NCI-H2196 (cell line): ENCODE results near the gene IQSEC1.
A peak's percentile ranks its signal among the peaks of the same experiment; 100 is the strongest.

ENCODE experiments used
- DNase-seq: peaks from one replicate; lab custom pipeline; 2025; ENCODE audit not compliant: unreplicated experiment; lab: John Stamatoyannopoulos, UW

IQSEC1 gene

DNA sequence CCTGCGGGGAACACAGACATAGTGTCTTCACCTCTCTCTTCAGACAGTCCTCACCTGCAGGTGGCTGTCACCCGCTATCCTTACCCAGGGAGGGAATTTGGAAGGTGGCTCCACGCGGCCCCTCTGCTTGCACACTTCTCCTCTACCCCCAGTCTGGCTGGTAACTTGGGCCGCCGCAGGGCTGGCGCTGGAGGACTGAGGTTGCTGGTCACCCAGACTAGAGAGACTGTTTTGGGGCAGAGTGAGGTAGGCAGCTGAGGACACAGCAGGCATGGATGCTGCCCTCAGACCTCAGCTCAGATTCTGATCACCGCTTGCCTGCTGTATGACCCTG, 12.6 kb upstream of the IQSEC1 start:
- DNase-seq: no peak

GRCh38 chr3:13085081-13085845, 12.0 kb upstream of the IQSEC1 start:
- DNase-seq: no peak

- DNase-seq: no peak
Observed at GRCh38 chr3:13083898-13084297, 10.7 kb upstream of the IQSEC1 start.

GRCh38 chr3:13083254-13083653, 10.0 kb upstream of the IQSEC1 start:
- DNase-seq: no peak

DNA sequence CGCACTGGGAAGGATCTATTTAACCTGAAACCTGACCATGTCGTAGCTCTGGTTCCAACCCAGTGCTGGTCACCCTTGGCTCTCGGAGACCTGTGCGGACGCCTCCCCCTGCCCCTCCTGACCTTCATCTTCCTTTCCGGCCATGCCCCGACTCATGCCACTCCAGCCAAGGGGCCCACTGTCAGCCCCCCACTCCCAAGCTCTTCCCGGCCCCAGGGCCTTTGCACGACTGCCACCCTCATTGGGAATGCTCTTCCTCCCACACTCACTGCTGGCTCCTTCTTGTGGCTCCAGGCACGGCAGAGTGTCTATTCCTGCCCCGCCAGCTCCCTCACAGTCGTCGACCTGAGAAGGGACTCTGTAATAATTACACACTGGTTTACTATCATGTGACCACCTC, 9.4 kb upstream of the IQSEC1 start:
- DNase-seq: no peak

DNA sequence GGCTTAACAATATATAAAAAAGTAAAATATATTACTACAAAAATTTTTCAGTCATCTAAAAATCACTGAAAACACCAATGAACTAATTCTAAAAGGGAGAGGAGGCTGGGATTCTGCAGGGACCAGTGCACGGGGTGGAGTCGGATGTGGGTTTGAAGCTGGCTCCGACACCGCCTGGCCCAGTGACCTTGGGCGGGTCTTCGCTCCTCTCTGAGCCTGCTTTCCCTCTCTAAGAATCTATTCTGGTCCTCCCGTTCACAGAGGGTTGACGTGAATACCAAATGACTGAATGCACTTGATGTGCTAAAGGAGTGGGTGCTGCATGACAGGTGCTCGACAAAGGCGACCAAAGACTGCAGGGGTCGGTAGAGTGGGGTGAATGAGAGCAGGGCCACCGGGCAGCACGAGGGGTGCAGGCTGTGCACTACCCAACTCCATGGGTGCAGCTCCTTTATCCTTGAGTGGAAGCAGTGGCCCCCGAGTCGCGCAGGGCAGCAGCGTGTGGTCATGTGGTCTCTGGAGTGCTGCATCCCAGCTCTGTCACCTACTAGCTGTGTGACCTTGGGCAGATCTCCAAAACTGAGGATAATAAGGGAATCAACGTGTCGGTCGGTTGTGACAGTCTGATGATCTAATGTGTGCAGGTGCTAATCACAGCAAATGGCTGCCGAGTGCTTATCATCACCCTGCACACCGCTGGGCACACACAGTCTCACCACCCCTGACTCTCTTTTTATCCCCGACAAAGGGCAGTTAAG, 8.6 kb upstream of the IQSEC1 start:
- no peak for DNase-seq

GRCh38 chr3:13080591-13080990, 7.4 kb upstream of the IQSEC1 start:
- DNase-seq: no peak

- no peak for DNase-seq
Observed at GRCh38 chr3:13080026-13080425, 6.8 kb upstream of the IQSEC1 start.

DNA sequence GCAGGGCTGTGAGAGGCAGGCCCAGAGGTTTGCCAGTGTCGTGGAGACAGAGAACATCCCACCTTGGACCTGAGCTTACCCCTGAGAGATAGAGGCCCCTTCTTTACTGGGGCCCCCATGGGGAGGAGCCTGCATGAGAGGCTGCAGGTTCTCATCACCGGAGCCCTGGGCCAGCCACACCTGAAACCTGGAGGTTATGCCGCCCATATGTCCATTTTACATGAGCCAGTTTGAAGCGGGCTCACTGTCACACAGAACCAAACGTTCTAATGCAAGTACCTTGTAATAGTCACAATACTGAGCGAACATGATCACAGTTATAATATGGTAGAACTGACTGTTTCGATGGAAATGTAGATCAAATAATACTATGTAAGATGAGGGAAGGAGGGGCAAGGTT, 6.3 kb upstream of the IQSEC1 start:
- no peak for DNase-seq

- DNase-seq: no peak
Observed at GRCh38 chr3:13079051-13079450, 5.8 kb upstream of the IQSEC1 start.

DNA sequence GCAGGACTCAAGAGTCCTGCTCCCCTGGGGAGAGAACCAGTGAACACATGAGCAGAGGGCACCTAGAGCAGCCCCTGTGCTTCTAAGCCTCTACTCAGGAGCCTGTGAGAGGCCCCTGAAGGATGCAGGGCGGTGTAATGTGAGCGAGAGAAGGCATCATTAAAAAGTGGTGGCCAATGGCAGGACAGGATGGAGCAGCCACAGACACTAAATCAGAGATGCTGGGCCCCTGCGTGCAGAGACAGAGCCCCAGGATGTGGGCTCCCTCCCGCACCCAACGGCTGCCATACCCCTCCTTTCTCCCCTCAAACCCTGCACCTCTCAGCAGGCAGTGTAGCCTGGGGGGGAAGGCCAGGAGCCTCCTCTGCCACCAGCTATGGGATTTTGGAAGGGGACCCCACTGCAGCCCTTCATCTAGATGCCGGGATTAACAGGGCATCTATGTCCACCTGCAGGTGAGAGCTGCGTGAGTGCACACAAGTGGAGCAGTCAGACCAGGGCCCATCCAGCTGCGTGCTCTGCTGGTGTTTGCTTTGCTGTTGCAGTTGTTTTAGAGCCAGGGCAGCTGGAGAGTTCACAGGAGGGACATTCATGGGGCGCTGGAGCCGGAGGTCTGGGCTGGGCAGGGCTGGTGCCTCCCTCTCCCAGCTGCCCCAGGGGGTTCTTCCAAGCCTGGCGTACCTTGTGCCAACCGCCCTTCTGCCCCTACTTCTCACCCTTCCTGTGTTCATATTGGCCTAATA, 5.1 kb upstream of the IQSEC1 start:
- peak; percentile 10 for DNase-seq

- peak; percentile 24 for DNase-seq
Observed at GRCh38 chr3:13077431-13078162, 4.4 kb upstream of the IQSEC1 start.

DNA sequence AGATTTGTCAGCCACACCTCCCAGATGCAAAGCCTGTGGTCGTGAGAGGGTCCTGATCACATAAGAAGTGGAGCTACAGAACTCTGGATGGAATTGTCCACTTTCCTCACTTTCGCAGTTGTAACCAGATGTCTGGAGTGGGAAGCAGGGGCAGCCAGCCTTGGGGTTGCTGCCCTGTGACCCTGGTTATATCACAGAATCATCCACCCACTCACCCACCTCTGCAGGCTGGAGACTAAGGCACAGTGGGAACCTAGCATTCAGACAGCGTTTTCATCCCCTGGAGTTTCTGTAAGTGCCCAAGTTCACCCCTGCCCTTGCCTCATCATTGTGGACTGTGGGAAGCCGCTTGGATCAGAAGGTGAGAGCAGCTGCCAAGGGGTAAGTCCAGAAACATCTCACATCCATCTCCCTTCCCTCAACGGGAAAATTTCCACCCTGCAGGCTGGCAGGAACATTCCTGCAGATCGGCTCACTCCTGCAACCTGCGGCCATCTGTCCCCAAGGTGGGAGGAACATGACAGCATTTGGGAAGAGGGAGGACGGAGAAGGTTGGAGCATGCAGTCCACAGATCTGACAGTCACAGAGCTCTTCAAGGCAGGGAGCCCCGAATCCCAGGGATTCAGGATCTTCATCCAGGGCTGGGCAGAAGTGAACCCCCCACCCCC, 2.9 kb upstream of the IQSEC1 start:
- no peak for DNase-seq

DNA sequence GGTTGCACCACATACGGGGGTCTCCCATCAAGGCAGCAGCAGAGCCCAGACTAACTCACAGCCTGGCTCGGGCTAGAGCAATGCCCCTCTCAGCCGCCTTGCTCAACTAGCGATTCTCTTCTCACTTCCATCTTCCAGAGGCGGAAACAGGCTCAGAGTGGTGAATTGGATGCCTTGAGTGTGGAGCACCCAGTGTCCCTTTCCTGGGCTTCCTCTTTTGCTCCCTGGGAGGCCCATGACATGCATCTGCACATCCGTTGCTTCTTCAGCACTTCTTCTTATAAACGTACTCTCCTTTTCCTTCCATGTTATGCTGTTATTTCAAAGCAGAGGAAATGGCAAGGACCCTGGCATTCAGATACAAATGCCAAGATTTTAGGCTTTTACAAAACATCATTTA, 2.1 kb upstream of the IQSEC1 start:
- DNase-seq: no peak

DNA sequence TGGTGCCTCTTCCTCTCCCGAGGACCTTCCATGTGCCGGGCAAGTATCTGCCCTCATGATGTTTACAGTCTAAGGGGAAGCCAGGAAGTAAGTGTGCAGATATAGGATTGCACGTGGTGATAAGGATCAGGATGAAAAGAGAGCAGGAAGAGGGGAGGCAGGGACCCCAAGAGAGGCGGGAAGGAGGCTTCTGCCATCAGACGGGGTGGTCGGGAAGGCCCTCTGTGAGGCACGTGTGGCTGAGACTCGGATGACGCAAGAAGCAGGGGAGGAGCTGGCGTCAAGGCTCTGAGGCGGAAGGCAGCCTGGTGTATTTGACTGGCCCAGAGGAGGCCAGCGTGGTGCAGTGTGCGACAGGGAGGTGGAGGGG, 762 bp upstream of the IQSEC1 start:
- no peak for DNase-seq

DNA sequence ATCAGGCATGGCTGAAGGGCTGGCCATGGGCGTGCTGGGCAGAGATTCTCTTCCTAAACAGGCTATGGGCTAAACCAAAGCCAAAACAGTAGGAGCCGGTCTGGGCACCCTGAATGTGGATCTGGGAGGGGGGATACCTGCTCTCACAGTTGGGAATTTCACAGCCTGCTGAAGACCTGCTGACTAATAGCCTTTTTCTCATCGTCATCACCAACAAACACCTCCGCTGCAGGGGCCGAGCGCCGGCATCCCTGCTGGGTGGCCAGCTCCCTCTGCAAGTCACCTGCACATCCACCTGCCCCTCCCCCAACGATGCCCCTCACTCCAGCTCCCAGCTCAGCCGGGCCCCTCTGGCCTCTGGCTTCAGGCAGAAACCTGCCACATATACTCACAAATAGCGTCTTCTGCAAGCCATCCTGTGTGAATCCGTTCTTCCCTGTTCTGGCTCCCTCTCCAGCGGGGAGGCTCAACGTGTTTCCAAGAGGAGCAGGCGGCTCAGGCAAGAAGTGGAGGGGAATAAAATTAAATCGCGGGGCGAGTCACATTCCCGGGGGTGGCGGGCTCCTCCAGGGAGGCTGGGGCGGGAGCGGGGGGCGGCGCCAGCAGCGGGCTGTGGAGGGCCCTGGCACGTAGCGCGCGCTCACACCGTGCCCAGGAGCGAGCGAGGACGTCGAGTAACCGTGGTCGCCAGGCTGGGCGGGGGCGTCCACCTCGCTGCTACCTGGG, 466 bp downstream of the IQSEC1 start:
- DNase-seq: no peak

DNA sequence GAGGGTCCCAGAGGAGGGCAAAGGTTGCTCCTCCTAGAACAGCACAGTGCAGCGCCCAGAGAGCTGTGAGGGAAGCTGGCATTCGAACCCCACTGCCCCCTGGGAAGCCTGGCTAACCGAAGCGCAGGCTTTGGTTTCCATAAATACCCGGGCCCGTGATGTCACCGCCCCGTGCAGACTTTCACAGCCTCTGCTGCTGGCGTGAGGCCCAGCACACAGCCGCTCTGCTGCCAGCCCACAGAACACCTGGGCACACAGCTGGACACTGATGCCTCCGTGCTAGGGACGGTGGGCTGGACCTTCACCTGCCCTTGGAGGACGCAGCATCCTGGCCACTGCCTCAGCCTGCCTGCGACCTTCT, 1.0 kb downstream of the IQSEC1 start:
- peak; percentile 36 for DNase-seq

DNA sequence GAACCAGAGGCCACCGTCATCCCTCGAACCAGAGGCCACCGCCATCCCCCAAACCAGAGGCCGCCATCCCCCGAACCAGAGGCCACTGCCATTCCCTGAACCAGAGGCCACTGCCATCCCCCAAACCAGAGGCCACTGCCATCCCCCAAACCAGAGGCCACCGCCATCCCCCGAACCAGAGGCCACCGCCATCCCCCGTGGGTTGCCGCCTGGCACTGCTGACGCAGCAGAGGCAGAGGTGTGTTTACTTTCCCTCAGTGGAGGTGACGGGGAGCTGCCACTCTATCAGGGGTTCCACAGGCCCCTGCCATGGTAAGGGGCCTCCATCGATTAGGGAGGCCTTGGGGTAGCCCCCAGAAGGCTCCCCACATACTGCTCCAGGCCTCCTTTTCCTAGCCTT, 1.5 kb downstream of the IQSEC1 start:
- no peak for DNase-seq

DNA sequence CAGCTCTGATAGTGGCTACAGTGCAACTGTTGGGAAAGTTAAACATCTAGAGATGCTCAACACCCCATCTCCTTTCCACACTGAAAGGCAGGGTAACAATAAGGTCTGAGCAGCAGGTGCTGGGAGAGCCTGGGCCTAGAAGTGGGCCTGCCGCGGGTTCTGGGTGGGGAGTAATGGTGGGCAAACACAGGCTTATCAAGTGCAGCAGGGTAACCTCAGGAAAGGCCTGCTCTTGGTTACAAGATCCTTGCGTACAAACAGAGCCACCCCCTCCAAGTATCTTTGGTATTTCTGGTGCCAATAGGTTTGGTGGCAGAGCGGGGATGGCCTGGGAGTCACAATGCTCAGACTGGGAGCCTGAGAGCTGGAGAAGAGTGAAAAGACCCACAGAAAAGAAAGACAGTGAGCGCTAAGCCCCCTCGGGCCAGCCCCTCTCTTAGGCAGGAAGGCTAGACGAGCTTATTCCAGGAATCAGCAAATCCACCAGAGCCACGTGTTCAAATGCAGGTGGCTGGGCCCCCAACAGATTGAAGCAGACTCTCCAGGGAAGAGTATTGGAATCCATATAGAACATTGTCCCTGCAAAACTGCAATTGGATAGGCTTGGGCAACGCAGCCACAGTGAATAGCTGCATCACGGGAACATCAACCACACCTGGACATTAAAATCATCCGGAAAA, 2.7 kb downstream of the IQSEC1 start:
- no peak for DNase-seq

GRCh38 chr3:13069495-13069894, 3.7 kb downstream of the IQSEC1 start:
- no peak for DNase-seq
